Memory B cell (primary cell): ENCODE results near the gene SAMM50.

ENCODE experiments used
- ATAC-seq: fragments of 150-1000 bp; cut with Tn5 transposase; 2 replicates; pipeline ENCODE4 v1.10.0; 2021; ENCODE audit warnings: low read depth, mild to moderate bottlenecking, moderate library complexity
- DNase-seq, 2 donors: peaks; one replicate each; pipeline ENCODE4 v3.0.0; 2022; ENCODE audit warnings: low spot score in 2 of 2
- H3K27ac Mint-ChIP-seq: one replicate; pipeline ENCODE4 v1.8.0; 2022; ENCODE audit warnings: mild to moderate bottlenecking, moderate library complexity, mixed read lengths
- H3K27me3 Mint-ChIP-seq: one replicate; pipeline ENCODE4 v1.8.0; 2022; ENCODE audit warnings: mixed read lengths
- H3K36me3 Mint-ChIP-seq: one replicate; pipeline ENCODE4 v1.8.0; 2022; ENCODE audit warnings: mild to moderate bottlenecking, mixed read lengths
- H3K4me1 Mint-ChIP-seq: one replicate; pipeline ENCODE4 v1.8.0; 2022; ENCODE audit warnings: mixed read lengths
- H3K4me3 Mint-ChIP-seq: one replicate; pipeline ENCODE4 v1.8.0; 2022; ENCODE audit warnings: mild to moderate bottlenecking, moderate library complexity, mixed read lengths
- H3K9me3 Mint-ChIP-seq: one replicate; pipeline ENCODE4 v1.8.0; 2022; ENCODE audit warnings: mixed read lengths

The SAMM50 gene

GRCh38 chr22:44045145-44045544 lies 89.9 kb downstream of the SAMM50 start:
- peaks cover 3% of the 10 kb centered on the region for H3K36me3 Mint-ChIP-seq
- DNase-seq = no peak
- peaks cover 34% of the 10 kb centered on the region for H3K4me1 Mint-ChIP-seq
- ATAC-seq = no peak
- no peaks in the 10 kb centered on the region for H3K27me3 Mint-ChIP-seq
- H3K4me3 Mint-ChIP-seq = no peak overlapping the region
- no peak overlapping the region for H3K27ac Mint-ChIP-seq
- no peaks in the 10 kb centered on the region for H3K9me3 Mint-ChIP-seq
